Measurements from ENCODE around the gene TMEM82. TPM values are rescaled to one million over a fixed set of nuclear protein-coding genes. Genes with fewer than 3 reads are reported as not detected.

The TMEM82 gene
- total and polyA plus RNA-seq, 9 of the 15 experiments (the other 6 are each of a cell fraction or from before 2014, with no cell fraction given), result not detected

GRCh38 chr1:15709226-15709625, 33.1 kb upstream of the TMEM82 start:
- ATAC-seq (no peak), DNase-seq (ENCODE audit: extremely low read depth in 1 of 4, low spot score in 3 of 4) (no peak), FAIRE-seq (no peak)
- H3K27me3 ChIP-seq (ENCODE audit: control insufficient read depth in 2 of 2, insufficient read depth in 2 of 2, low read length in 2 of 2), result no peaks in the 10 kb centered on the region
- ChIA-PET POLR2A (interaction anchor here (0.7 to 1.3 kb wide), 2 partner anchors 9 to 16 kb away, joined by 3 to 4 read pairs; no protein-coding TSS in a partner anchor), CTCF (ENCODE audit: low intra/inter-chr PET ratio) (no interaction called here)
- no peak overlapping the region for H3K27ac ChIP-seq (ENCODE audit: extremely low read depth, low read depth, low read length)
- in situ Hi-C loops (cut with MboI) (no loop called here), intact Hi-C loops (cut with micrococcal nuclease) (no loop called here)
- no peak overlapping the region for H2AFZ ChIP-seq (ENCODE audit: low read depth, low read length)
- H4K20me1 ChIP-seq (replicated peaks; ENCODE audit: control insufficient read depth, insufficient read depth, low read length), result no peaks in the 10 kb centered on the region
- no peak overlapping the region for H3K4me2 ChIP-seq (ENCODE audit: insufficient read depth, low read length)
- no peaks in the 10 kb centered on the region for H3K9me3 ChIP-seq (replicated peaks; ENCODE audit: control insufficient read depth, insufficient read depth, low read depth, low read length)
- no peak overlapping the region for H3K9ac ChIP-seq (ENCODE audit: insufficient read depth in 1 of 2, low read depth in 2 of 2, low read length in 2 of 2)
- H3K4me1 ChIP-seq (replicated peaks in 1 of 2; ENCODE audit: control insufficient read depth in 2 of 2, insufficient read depth in 2 of 2, low read length in 2 of 2), result peaks cover 0 to 5% of the 10 kb centered on the region in 2 experiments; a peak in 1 of 5 replicates
- peaks cover 40% of the 10 kb centered on the region for H3K79me2 ChIP-seq (ENCODE audit: control insufficient read depth, insufficient read depth, low read length)
- H3K4me3 ChIP-seq, result no peak overlapping the region
- H3K9me1 ChIP-seq (ENCODE audit: control insufficient read depth, insufficient read depth, low read length), result no peaks in the 10 kb centered on the region
- peaks cover 20% of the 10 kb centered on the region; the same call in 2 of the 3 replicates for H3K36me3 ChIP-seq (ENCODE audit: control insufficient read depth, insufficient read depth, low read length)
- TF ChIP-seq PREB (CRISPR knock-in tag; IDR thresholded peaks at IDR 0.05), result no peak
- TF ChIP-seq PTRF (tag; IDR thresholded peaks at IDR 0.05), result no peak
- no peak for TF ChIP-seq RBM17 (IDR thresholded peaks at IDR 0.05; ENCODE audit: borderline replicate concordance, low read depth, low read length)
- no peak for TF ChIP-seq SLC30A9 (CRISPR knock-in tag; IDR thresholded peaks at IDR 0.05)
- TF ChIP-seq ZNF57 (CRISPR knock-in tag; IDR thresholded peaks at IDR 0.05), result no peak
- no peak for TF ChIP-seq E2F3 (CRISPR knock-in tag; IDR thresholded peaks at IDR 0.05)
- no peak for TF ChIP-seq ERF (CRISPR knock-in tag; IDR thresholded peaks at IDR 0.05)
- TF ChIP-seq, protein P1, sequence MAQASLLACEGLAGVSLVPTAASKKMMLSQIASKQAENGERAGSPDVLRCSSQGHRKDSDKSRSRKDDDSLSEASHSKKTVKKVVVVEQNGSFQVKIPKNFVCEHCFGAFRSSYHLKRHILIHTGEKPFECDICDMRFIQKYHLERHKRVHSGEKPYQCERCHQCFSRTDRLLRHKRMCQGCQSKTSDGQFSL (CRISPR knock-in tag; IDR thresholded peaks at IDR 0.05), result no peak
- TF ChIP-seq, protein P1 (tag; IDR thresholded peaks at IDR 0.05), result no peak
- TF ChIP-seq AFF1 (IDR thresholded peaks at IDR 0.05; ENCODE audit: low read depth in 1 of 2, partially characterized antibody in 2 of 2), result no peak
- no peak for TF ChIP-seq ZNF785 (CRISPR knock-in tag; IDR thresholded peaks at IDR 0.05)
- no TSS peak for BruUV-seq (replicated peaks)
- 82% methylated on average over 4 of the region's 4 CpGs for WGBS (ENCODE audit: insufficient coverage, low coverage, missing lambda C conversion rate)
